Progenitor cell of endocrine pancreas (in vitro differentiated cells): Measurements from ENCODE around the gene EPC1. TPM values are rescaled to one million over a fixed set of nuclear protein-coding genes. Genes with fewer than 3 reads are reported as not detected.
"Not testable (repeated sequence)": the region's sequence is repeated elsewhere in the genome, so short reads cannot be mapped to it uniquely, and the experiment has no call there.

Experiments used
- DNase-seq: peaks from one replicate; pipeline ENCODE4 v3.0.0; 2021; ENCODE audit warnings: low spot score; ENCODE audit not compliant: unreplicated experiment
- H3K27ac Mint-ChIP-seq: 2 replicates; pipeline ENCODE4 v1.8.0; 2021; ENCODE audit warnings: mild to moderate bottlenecking, moderate library complexity, mixed read lengths
- H3K27me3 Mint-ChIP-seq: 2 replicates; pipeline ENCODE4 v1.8.0; 2021; ENCODE audit warnings: mixed read lengths
- H3K36me3 Mint-ChIP-seq: 2 replicates; pipeline ENCODE4 v1.8.0; 2022; ENCODE audit warnings: mixed read lengths; ENCODE audit not compliant: insufficient read depth
- H3K4me1 Mint-ChIP-seq: 2 replicates; pipeline ENCODE4 v1.8.0; 2021; ENCODE audit warnings: low read depth, mixed read lengths
- H3K4me3 Mint-ChIP-seq: 2 replicates; pipeline ENCODE4 v1.8.0; 2021; ENCODE audit warnings: low read depth, mild to moderate bottlenecking, moderate library complexity, mixed read lengths
- H3K9me3 Mint-ChIP-seq: 2 replicates; pipeline ENCODE4 v1.8.0; 2021; ENCODE audit warnings: low read depth, mixed read lengths
- CTCF ChIP-seq: fragments of 200-600 bp; sonication (generic); IDR thresholded peaks from one replicate; pipeline ENCODE4 v1.5.0; 2021; ENCODE audit warnings: antibody characterized with exemption, mild to moderate bottlenecking; ENCODE audit not compliant: unreplicated experiment
- total RNA-seq: library from RNA; stranded (reverse); gene quantifications from 2 replicates; pipeline ENCODE4 v1.2.1, GENCODE V29; 2021

EPC1 gene
- total RNA-seq, 1 donor from 2014 or later: 61.6 TPM

DNA sequence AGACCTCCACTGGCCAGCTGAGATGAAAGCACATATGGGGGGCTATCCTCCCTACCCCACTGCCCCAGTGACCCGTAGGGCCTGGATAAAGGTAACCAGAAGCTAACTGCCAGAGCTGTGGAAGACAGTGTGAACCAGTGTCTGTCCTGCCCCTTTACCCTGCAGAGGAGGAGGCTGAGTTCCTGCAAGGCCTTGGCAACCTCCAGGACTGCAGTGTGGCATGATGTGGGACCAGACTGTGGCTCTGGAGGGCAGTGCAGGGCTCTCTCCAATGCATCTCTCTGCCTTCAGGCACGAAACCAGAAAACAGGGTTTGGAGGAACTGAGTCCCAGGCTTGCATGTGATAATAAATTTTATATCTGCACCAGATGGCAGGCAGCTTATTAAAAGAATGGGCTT is 93.1 kb downstream of the EPC1 start:
- H3K4me1 Mint-ChIP-seq: peaks cover 8% of the 10 kb centered on the region
- H3K4me3 Mint-ChIP-seq: no peak overlapping the region
- no peak for DNase-seq
- H3K27ac Mint-ChIP-seq: no peak overlapping the region
- no peaks in the 10 kb centered on the region for H3K36me3 Mint-ChIP-seq
- no peaks in the 10 kb centered on the region for H3K9me3 Mint-ChIP-seq
- no peaks in the 10 kb centered on the region for H3K27me3 Mint-ChIP-seq
- TF ChIP-seq CTCF: no peak

DNA sequence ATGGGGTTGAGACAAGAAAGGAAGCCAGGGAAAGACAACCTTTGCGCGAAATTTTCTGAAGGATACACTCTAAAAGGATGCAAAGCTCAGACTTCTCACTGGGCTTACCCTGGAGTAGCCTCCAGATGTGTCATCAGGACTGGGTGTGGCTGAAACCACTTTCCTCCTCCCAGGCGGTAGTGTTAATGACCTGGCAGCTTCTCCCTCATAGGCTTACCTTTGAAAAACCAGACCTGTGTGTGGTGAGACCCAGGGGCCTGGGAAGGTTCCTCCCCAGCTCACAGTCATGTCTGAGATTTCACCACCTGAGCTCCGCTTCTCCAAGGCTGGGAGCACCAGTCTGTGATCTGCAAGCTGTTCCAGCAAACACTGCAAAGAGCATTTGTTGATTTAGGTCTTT is 93.7 kb downstream of the EPC1 start:
- H3K9me3 Mint-ChIP-seq: no peaks in the 10 kb centered on the region
- peaks cover 8% of the 10 kb centered on the region for H3K4me1 Mint-ChIP-seq
- DNase-seq: no peak
- H3K4me3 Mint-ChIP-seq: no peak overlapping the region
- no peak for TF ChIP-seq CTCF
- H3K27ac Mint-ChIP-seq: peak overlapping the region; percentile 38
- H3K36me3 Mint-ChIP-seq: no peaks in the 10 kb centered on the region
- H3K27me3 Mint-ChIP-seq: no peaks in the 10 kb centered on the region

- not testable (repeated sequence) for H3K27ac Mint-ChIP-seq, H3K27me3 Mint-ChIP-seq, H3K36me3 Mint-ChIP-seq, H3K4me1 Mint-ChIP-seq, H3K4me3 Mint-ChIP-seq, H3K9me3 Mint-ChIP-seq, DNase-seq
Measured at GRCh38 chr10:32250489-32250888, 96.5 kb downstream of the EPC1 start.

GRCh38 chr10:32246685-32247084 is 100.3 kb downstream of the EPC1 start:
- Mint-ChIP-seq H3K4me1 (peaks cover 1% of the 10 kb centered on the region), H3K9me3 (no peaks in the 10 kb centered on the region), H3K27me3 (no peaks in the 10 kb centered on the region), H3K27ac (peak overlapping the region; percentile 81), H3K36me3 (no peaks in the 10 kb centered on the region), H3K4me3 (no peak overlapping the region)
- no peak for TF ChIP-seq CTCF
- DNase-seq: no peak

DNA sequence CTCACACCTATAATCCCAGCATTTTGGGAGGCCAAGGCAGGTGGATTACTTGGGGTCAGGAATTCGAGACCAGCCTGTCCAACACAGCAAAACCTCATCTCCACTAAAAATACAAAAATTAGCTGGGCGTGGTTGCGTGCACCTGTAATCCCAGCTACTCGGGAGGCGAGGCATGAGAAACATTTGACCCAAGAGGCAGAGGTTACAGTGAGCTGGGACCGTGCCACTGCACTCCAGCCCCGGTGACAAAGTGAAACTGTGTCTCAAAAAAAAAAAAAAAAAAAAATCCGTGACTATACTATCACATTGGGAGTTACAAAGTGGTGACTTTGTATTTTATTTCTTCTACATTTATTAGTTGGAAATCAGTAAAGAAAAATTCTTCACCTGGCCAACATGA is 101.2 kb downstream of the EPC1 start:
- no peaks in the 10 kb centered on the region for H3K9me3 Mint-ChIP-seq
- H3K4me1 Mint-ChIP-seq: peaks cover 1% of the 10 kb centered on the region
- H3K27me3 Mint-ChIP-seq: no peaks in the 10 kb centered on the region
- H3K36me3 Mint-ChIP-seq: no peaks in the 10 kb centered on the region
- no peak overlapping the region for H3K27ac Mint-ChIP-seq
- no peak overlapping the region for H3K4me3 Mint-ChIP-seq
- no peak for DNase-seq
- TF ChIP-seq CTCF: no peak

GRCh38 chr10:32244421-32245207 is 102.3 kb downstream of the EPC1 start:
- Mint-ChIP-seq H3K27ac (no peak overlapping the region), H3K27me3 (no peaks in the 10 kb centered on the region), H3K4me3 (no peak overlapping the region), H3K4me1 (peaks cover 1% of the 10 kb centered on the region), H3K36me3 (no peaks in the 10 kb centered on the region), H3K9me3 (no peaks in the 10 kb centered on the region)
- DNase-seq: no peak
- TF ChIP-seq CTCF: no peak
